Upper lobe of right lung (tissue), 1 donor: Measurements from ENCODE around the gene CYP8B1. TPM values are rescaled to one million over a fixed set of nuclear protein-coding genes. Genes with fewer than 3 reads are reported as not detected.

ENCODE experiments used
- ATAC-seq: fragments of 200-7000 bp; cut with Tn5 transposase; one replicate; pipeline ENCODE4 v1.9.1; 2020; ENCODE audit warnings: mild to moderate bottlenecking, moderate library complexity
- DNase-seq: peaks from one replicate; pipeline ENCODE4 v3.0.0-alpha.2; 2020
- H3K27ac ChIP-seq: fragments of 200-600 bp; one replicate; pipeline ENCODE4 v1.8.0; 2022
- H3K27me3 ChIP-seq: fragments of 200-600 bp; one replicate; pipeline ENCODE4 v1.8.0; 2022; ENCODE audit warnings: mild to moderate bottlenecking
- H3K36me3 ChIP-seq: fragments of 200-600 bp; one replicate; pipeline ENCODE4 v1.8.0; 2022
- H3K4me1 ChIP-seq: fragments of 200-600 bp; one replicate; pipeline ENCODE4 v1.8.0; 2022
- H3K4me3 ChIP-seq: fragments of 200-600 bp; one replicate; pipeline ENCODE4 v1.8.0; 2022; ENCODE audit warnings: mild to moderate bottlenecking
- H3K9me3 ChIP-seq: fragments of 200-600 bp; one replicate; pipeline ENCODE4 v1.8.0; 2022
- CTCF ChIP-seq: fragments of 200-600 bp; IDR thresholded peaks from one replicate; pipeline ENCODE4 v1.8.0; 2022; ENCODE audit warnings: antibody characterized with exemption
- intact Hi-C: fragments of 100-400 bp; cut with DNase I; formaldehyde crosslinking; loops from one replicate; pipeline ENCODE4 v1.11.0; 2022
- total RNA-seq: library from RNA; stranded (reverse); fragmentation: NEBNext Ultra II Directional; extraction: Animal tissue kit (Norgen Biotek cat#: 25700); gene quantifications from one replicate; pipeline ENCODE4 v1.2.1, GENCODE V29; 2021
- donor health status: DM: no; HTN: yes; CAD: no; lungs with severe emphysema.

The CYP8B1 gene
- total RNA-seq, 1 donor from 2014 or later: not detected

- ATAC-seq: no peak
- DNase-seq: no peak
- no peak overlapping the region for H3K4me3 ChIP-seq
- H3K36me3 ChIP-seq: no peaks in the 10 kb centered on the region
- H3K27ac ChIP-seq: no peak overlapping the region
- intact Hi-C loops: no loop called here
- H3K27me3 ChIP-seq: no peaks in the 10 kb centered on the region
- H3K9me3 ChIP-seq: no peaks in the 10 kb centered on the region
- H3K4me1 ChIP-seq: no peaks in the 10 kb centered on the region
- no peak for TF ChIP-seq CTCF
Observed at GRCh38 chr3:42874749-42875148, 930 bp downstream of the CYP8B1 start.

GRCh38 chr3:42873221-42873982 lies 2.3 kb downstream of the CYP8B1 start:
- Histone ChIP-seq H3K27ac (no peak overlapping the region), H3K36me3 (no peaks in the 10 kb centered on the region), H3K27me3 (no peaks in the 10 kb centered on the region), H3K9me3 (no peaks in the 10 kb centered on the region), H3K4me3 (no peak overlapping the region), H3K4me1 (no peaks in the 10 kb centered on the region)
- intact Hi-C loops: no loop called here
- ATAC-seq: no peak
- DNase-seq: no peak
- TF ChIP-seq CTCF: no peak

- Histone ChIP-seq H3K4me1 (no peaks in the 10 kb centered on the region), H3K27ac (no peak overlapping the region), H3K9me3 (no peaks in the 10 kb centered on the region), H3K36me3 (no peaks in the 10 kb centered on the region), H3K4me3 (no peak overlapping the region), H3K27me3 (no peaks in the 10 kb centered on the region)
- intact Hi-C loops: no loop called here
- DNase-seq: no peak
- ATAC-seq: no peak
- no peak for TF ChIP-seq CTCF
Observed at GRCh38 chr3:42872718-42873117, 3.0 kb downstream of the CYP8B1 start.

GRCh38 chr3:42871592-42872196 lies 4.0 kb downstream of the CYP8B1 start:
- Histone ChIP-seq H3K27me3 (no peaks in the 10 kb centered on the region), H3K4me3 (no peak overlapping the region), H3K4me1 (no peaks in the 10 kb centered on the region), H3K36me3 (no peaks in the 10 kb centered on the region), H3K27ac (no peak overlapping the region), H3K9me3 (no peaks in the 10 kb centered on the region)
- no peak for TF ChIP-seq CTCF
- intact Hi-C loops: no loop called here
- DNase-seq (no peak), ATAC-seq (no peak)

GRCh38 chr3:42868841-42869240 lies 6.8 kb downstream of the CYP8B1 start:
- no peaks in the 10 kb centered on the region for H3K9me3 ChIP-seq
- TF ChIP-seq CTCF: no peak
- H3K4me3 ChIP-seq: no peak overlapping the region
- H3K27ac ChIP-seq: no peak overlapping the region
- no peak for DNase-seq
- no peak for ATAC-seq
- no peaks in the 10 kb centered on the region for H3K36me3 ChIP-seq
- no peaks in the 10 kb centered on the region for H3K27me3 ChIP-seq
- no peaks in the 10 kb centered on the region for H3K4me1 ChIP-seq
- intact Hi-C loops: no loop called here
